Measurements from ENCODE around the gene STKLD1.

STKLD1 gene

GRCh38 chr9:133379153-133380086 lies 3.3 kb downstream of the STKLD1 start:
- no peak for TF ChIP-seq CREB1 (IDR thresholded peaks at IDR 0.05; ENCODE audit: low read depth)
- peak; percentile 51; the same call in 1 of the 2 replicates for TF ChIP-seq USF1 (IDR thresholded peaks at IDR 0.05)
- TF ChIP-seq MAX (IDR thresholded peaks at IDR 0.05), result no peak
- TF ChIP-seq TAF1 (IDR thresholded peaks at IDR 0.05; ENCODE audit: low read depth), result no peak

GRCh38 chr9:133380734-133381133 lies 4.6 kb downstream of the STKLD1 start:
- TF ChIP-seq CREB1 (IDR thresholded peaks at IDR 0.05; ENCODE audit: low read depth) (no peak), FOXM1 (IDR thresholded peaks at IDR 0.05; ENCODE audit: borderline replicate concordance, low read depth) (no peak), CEBPB (IDR thresholded peaks at IDR 0.05) (no peak), NFIC (IDR thresholded peaks at IDR 0.05) (no peak), RAD21 (IDR thresholded peaks at IDR 0.05; ENCODE audit: low read depth) (no peak), ZBTB7A (IDR thresholded peaks at IDR 0.05; ENCODE audit: low read depth) (no peak), YY1 (IDR thresholded peaks at IDR 0.05; ENCODE audit: low read depth) (no peak), EGR1 (IDR thresholded peaks at IDR 0.05) (no peak), TCF12 (IDR thresholded peaks at IDR 0.05; ENCODE audit: low read depth) (no peak), TEAD4 (IDR thresholded peaks at IDR 0.05) (no peak), EP300 (IDR thresholded peaks at IDR 0.05; ENCODE audit: borderline replicate concordance) (no peak)

- TF ChIP-seq USF1 (IDR thresholded peaks at IDR 0.05) (no peak), FOXM1 (IDR thresholded peaks at IDR 0.05; ENCODE audit: borderline replicate concordance, low read depth) (no peak), CREB1 (IDR thresholded peaks at IDR 0.05; ENCODE audit: low read depth) (no peak), ZBTB7A (IDR thresholded peaks at IDR 0.05; ENCODE audit: low read depth) (no peak), TEAD4 (IDR thresholded peaks at IDR 0.05) (no peak), NFIC (IDR thresholded peaks at IDR 0.05) (no peak), CEBPB (IDR thresholded peaks at IDR 0.05) (no peak), MAX (IDR thresholded peaks at IDR 0.05) (no peak), TAF1 (IDR thresholded peaks at IDR 0.05; ENCODE audit: low read depth) (no peak), TCF12 (IDR thresholded peaks at IDR 0.05; ENCODE audit: low read depth) (no peak), YY1 (IDR thresholded peaks at IDR 0.05; ENCODE audit: low read depth) (no peak), EP300 (IDR thresholded peaks at IDR 0.05; ENCODE audit: borderline replicate concordance) (no peak), REST (IDR thresholded peaks at IDR 0.05; ENCODE audit: low read depth) (no peak), EGR1 (IDR thresholded peaks at IDR 0.05) (no peak), RAD21 (IDR thresholded peaks at IDR 0.05; ENCODE audit: low read depth) (no peak)
Measured at GRCh38 chr9:133382507-133383141, 6.5 kb downstream of the STKLD1 start.

- no peak for TF ChIP-seq EGR1 (IDR thresholded peaks at IDR 0.05)
- no peak for TF ChIP-seq CREB1 (IDR thresholded peaks at IDR 0.05; ENCODE audit: low read depth)
- no peak for TF ChIP-seq FOXM1 (IDR thresholded peaks at IDR 0.05; ENCODE audit: borderline replicate concordance, low read depth)
- no peak for TF ChIP-seq TAF1 (IDR thresholded peaks at IDR 0.05; ENCODE audit: low read depth)
- no peak for TF ChIP-seq EP300 (IDR thresholded peaks at IDR 0.05; ENCODE audit: borderline replicate concordance)
Measured at GRCh38 chr9:133383438-133383837, 7.3 kb downstream of the STKLD1 start.

- TF ChIP-seq MAX (IDR thresholded peaks at IDR 0.05) (no peak), CREB1 (IDR thresholded peaks at IDR 0.05; ENCODE audit: low read depth) (no peak), TEAD4 (IDR thresholded peaks at IDR 0.05) (no peak), EGR1 (IDR thresholded peaks at IDR 0.05) (no peak), USF1 (IDR thresholded peaks at IDR 0.05) (no peak), RAD21 (IDR thresholded peaks at IDR 0.05; ENCODE audit: low read depth) (no peak), REST (IDR thresholded peaks at IDR 0.05; ENCODE audit: low read depth) (no peak), EP300 (IDR thresholded peaks at IDR 0.05; ENCODE audit: borderline replicate concordance) (no peak), ZBTB7A (IDR thresholded peaks at IDR 0.05; ENCODE audit: low read depth) (no peak), TCF12 (IDR thresholded peaks at IDR 0.05; ENCODE audit: low read depth) (no peak), YY1 (IDR thresholded peaks at IDR 0.05; ENCODE audit: low read depth) (no peak), FOXM1 (IDR thresholded peaks at IDR 0.05; ENCODE audit: borderline replicate concordance, low read depth) (no peak), CEBPB (IDR thresholded peaks at IDR 0.05) (no peak)
Measured at GRCh38 chr9:133384736-133385321, 8.7 kb downstream of the STKLD1 start.

Measured in Ishikawa (cell line).